ENCODE results near the gene BCAS1.
A peak's percentile ranks its signal among the peaks of the same experiment; 100 is the strongest.

Gene BCAS1

GRCh38 chr20:53940360-53940702 is 130.1 kb downstream of the BCAS1 start:
- peak overlapping the region; percentile 42 for H3K27ac ChIP-seq
- TF ChIP-seq, protein P1, sequence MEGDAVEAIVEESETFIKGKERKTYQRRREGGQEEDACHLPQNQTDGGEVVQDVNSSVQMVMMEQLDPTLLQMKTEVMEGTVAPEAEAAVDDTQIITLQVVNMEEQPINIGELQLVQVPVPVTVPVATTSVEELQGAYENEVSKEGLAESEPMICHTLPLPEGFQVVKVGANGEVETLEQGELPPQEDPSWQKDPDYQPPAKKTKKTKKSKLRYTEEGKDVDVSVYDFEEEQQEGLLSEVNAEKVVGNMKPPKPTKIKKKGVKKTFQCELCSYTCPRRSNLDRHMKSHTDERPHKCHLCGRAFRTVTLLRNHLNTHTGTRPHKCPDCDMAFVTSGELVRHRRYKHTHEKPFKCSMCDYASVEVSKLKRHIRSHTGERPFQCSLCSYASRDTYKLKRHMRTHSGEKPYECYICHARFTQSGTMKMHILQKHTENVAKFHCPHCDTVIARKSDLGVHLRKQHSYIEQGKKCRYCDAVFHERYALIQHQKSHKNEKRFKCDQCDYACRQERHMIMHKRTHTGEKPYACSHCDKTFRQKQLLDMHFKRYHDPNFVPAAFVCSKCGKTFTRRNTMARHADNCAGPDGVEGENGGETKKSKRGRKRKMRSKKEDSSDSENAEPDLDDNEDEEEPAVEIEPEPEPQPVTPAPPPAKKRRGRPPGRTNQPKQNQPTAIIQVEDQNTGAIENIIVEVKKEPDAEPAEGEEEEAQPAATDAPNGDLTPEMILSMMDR (conservative IDR thresholded peaks at IDR 0.05) = no peak

DNA sequence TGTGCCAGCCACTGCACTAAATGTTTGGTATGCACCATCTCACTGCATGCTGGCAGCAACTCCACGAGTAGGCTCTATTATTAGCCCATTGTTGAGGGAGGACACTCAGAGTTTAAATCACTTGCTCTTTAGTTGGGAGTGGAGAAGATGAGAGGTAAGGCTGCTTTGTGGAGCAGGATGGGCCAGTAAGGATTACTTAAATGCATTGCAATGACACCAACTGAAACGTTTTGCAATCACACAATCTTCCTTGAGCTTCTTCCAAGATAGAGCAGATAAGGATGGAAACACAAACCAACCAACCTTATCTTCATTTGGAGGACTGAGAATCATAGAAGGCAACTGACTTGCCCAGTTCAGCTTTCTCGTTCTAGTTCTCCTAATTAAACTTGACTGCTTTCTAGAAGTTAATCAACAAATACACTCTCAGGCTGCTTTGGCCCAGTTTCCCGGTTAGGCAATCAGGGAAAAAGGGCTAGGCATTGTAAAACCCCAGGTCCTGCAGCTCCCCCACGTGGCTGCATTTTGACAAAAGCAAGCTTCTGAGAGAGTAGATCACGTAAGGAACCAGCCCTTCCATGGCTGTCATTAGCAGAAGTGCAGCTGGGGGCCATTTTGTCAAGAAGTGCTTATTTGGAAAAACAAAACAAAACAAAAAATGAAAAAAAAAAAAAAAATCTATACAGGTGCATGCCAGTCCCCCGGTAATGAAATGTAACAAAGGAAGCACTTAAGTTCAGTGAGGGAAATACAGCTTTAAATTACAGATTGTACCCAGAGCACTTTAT is 130.6 kb downstream of the BCAS1 start:
- peak overlapping the region; percentile 42 for H3K27ac ChIP-seq
- TF ChIP-seq, protein P1 (conservative IDR thresholded peaks at IDR 0.05) = peak; percentile 90

DNA sequence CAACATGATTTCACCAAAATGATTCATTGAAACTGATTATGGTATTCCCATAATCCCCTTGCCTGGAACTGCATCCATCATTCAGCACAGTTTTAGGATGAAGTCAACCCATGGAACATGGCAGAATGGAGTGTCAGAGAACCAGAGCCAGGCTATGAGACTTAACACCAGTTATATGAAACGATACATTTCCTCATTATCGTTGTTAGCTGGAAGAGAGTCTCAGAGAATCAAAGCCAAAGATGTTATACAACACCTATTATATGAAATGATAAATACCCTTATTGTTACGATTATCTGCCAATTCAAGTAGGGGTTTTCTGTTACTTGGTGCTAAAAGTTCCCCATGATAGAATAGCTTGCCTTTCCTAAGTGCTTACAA is 131.2 kb downstream of the BCAS1 start:
- TF ChIP-seq, protein P1 (conservative IDR thresholded peaks at IDR 0.05) = no peak
- peak overlapping the region; percentile 42; the same call in 1 of the 2 replicates for H3K27ac ChIP-seq

GRCh38 chr20:53938739-53939138 is 131.7 kb downstream of the BCAS1 start:
- H3K27ac ChIP-seq = no peak overlapping the region; the same call in 1 of the 2 replicates
- TF ChIP-seq, protein P1 (conservative IDR thresholded peaks at IDR 0.05) = no peak

DNA sequence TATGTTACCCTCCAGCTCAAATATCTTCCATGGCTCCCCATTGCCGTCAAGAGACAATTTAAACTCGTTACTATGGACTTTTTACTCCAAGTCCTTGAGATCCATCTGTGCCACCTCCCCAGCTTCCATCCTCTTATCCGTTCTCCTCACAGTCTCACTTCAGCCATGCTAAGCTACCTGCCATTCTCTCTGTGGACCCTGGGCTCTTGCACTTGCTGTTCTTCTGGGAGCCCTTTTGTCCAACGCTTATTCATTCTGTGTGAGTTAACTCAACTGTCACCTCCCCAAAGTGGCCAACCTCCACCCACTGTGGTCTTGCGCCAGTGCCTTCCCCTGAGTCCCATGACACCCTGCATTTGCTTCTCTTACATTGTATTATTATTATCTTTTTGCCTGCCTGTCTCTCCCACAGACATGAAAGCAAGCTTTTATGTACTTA is 132.4 kb downstream of the BCAS1 start:
- TF ChIP-seq, protein P1 (conservative IDR thresholded peaks at IDR 0.05) = no peak
- no peak overlapping the region for H3K27ac ChIP-seq

DNA sequence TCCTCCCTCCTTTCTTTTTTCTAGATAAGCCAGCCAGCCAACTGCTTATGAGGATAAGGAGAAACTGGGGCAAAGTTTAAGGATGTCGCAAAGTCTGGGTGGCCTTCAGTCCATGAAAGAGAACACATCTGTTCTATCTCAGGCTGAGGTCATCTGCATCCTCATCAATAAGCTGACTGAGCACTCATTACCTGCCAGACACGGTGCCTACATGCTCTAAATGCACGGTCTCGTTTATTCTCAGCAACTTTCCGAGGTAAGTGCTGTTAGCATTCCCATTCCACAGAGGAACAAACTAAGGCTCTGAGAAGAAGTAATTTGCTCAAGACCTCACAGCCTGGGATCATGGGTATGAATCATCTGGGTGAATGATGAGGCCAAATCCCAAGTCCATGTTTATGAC is 133.1 kb downstream of the BCAS1 start:
- H3K27ac ChIP-seq = no peak overlapping the region
- TF ChIP-seq, protein P1 (conservative IDR thresholded peaks at IDR 0.05) = no peak

GRCh38 chr20:53935344-53936084 is 134.9 kb downstream of the BCAS1 start:
- TF ChIP-seq, protein P1 (conservative IDR thresholded peaks at IDR 0.05) = no peak
- no peak overlapping the region for H3K27ac ChIP-seq

All from VCaP (cell line).